GM23338 (cell line): ENCODE results near the gene EIF4G3. TPM values are rescaled to one million over a fixed set of nuclear protein-coding genes. Genes with fewer than 3 reads are reported as not detected.

ENCODE experiments used
- ATAC-seq: fragments of 200-7000 bp; cut with Tn5 transposase; 3 replicates; pipeline ENCODE4 v1.9.1; 2020
- DNase-seq: peaks from one replicate; pipeline ENCODE4 v3.0.0-alpha.2; 2015; ENCODE audit warnings: low spot score
- H2AFZ ChIP-seq: fragments of 200-600 bp; sonication (generic); 2 replicates; pipeline ENCODE4 v1.8.0; 2016; ENCODE audit warnings: antibody characterized with exemption, mild to moderate bottlenecking, moderate library complexity
- H3F3A ChIP-seq: fragments of 200-600 bp; sonication (generic); replicated peaks from 2 replicates; pipeline ENCODE4 v1.8.0; 2017; ENCODE audit warnings: antibody characterized with exemption, mixed run types, low read depth
- H3K27ac ChIP-seq: fragments of 200-600 bp; sonication (generic); 2 replicates; pipeline ENCODE4 v1.6.1; 2016; ENCODE audit warnings: low read depth
- H3K27me3 ChIP-seq: fragments of 200-600 bp; sonication (generic); 2 replicates; pipeline ENCODE4 v1.8.0; 2016; ENCODE audit warnings: mild to moderate bottlenecking, mixed run types, moderate library complexity; ENCODE audit not compliant: insufficient read depth
- H3K36me3 ChIP-seq: fragments of 200-600 bp; sonication (generic); 2 replicates; pipeline ENCODE4 v1.8.0; 2016; ENCODE audit warnings: mild to moderate bottlenecking; ENCODE audit not compliant: insufficient read depth
- H3K4me1 ChIP-seq: fragments of 200-600 bp; sonication (generic); 2 replicates; pipeline ENCODE4 v1.8.0; 2016; ENCODE audit warnings: mild to moderate bottlenecking, moderate library complexity; ENCODE audit not compliant: insufficient read depth
- H3K4me2 ChIP-seq: fragments of 200-600 bp; sonication (generic); 2 replicates; pipeline ENCODE4 v1.7.1; 2017; ENCODE audit warnings: mixed run types
- H3K4me3 ChIP-seq: fragments of 200-600 bp; sonication (generic); 2 replicates; pipeline ENCODE4 v1.6.1; 2016; ENCODE audit warnings: mixed run types
- H3K79me2 ChIP-seq: fragments of 200-600 bp; sonication (generic); replicated peaks from 2 replicates; pipeline ENCODE4 v1.8.0; 2017; ENCODE audit warnings: mild to moderate bottlenecking; ENCODE audit not compliant: insufficient read depth
- H3K9me2 ChIP-seq: fragments of 200-600 bp; sonication (generic); 2 replicates; pipeline ENCODE4 v1.8.0; 2017; ENCODE audit not compliant: insufficient read depth
- H4K20me1 ChIP-seq: fragments of 200-600 bp; sonication (generic); replicated peaks from 2 replicates; pipeline ENCODE4 v1.8.0; 2017; ENCODE audit warnings: mild to moderate bottlenecking; ENCODE audit not compliant: insufficient read depth
- H3K27ac Mint-ChIP-seq: 2 replicates; pipeline ENCODE4 v1.8.0; 2020; ENCODE audit warnings: inconsistent platforms, mild to moderate bottlenecking, moderate library complexity, mixed read lengths
- H3K27me3 Mint-ChIP-seq: 3 replicates; pipeline ENCODE4 v1.8.0; 2022; ENCODE audit warnings: low read depth, mild to moderate bottlenecking, moderate library complexity, mixed read lengths, inconsistent platforms; ENCODE audit not compliant: insufficient read depth, poor library complexity
- H3K36me3 Mint-ChIP-seq: 3 replicates; pipeline ENCODE4 v1.8.0; 2021; ENCODE audit warnings: low read depth, mild to moderate bottlenecking, inconsistent platforms, moderate library complexity, mixed read lengths
- H3K4me1 Mint-ChIP-seq: 3 replicates; pipeline ENCODE4 v1.8.0; 2020; ENCODE audit warnings: mild to moderate bottlenecking, inconsistent platforms, mixed read lengths
- H3K4me3 Mint-ChIP-seq: 3 replicates; pipeline ENCODE4 v1.8.0; 2021; ENCODE audit warnings: moderate library complexity, mild to moderate bottlenecking, inconsistent platforms, mixed read lengths
- H3K9me3 Mint-ChIP-seq: 3 replicates; pipeline ENCODE4 v1.8.0; 2020; ENCODE audit warnings: moderate library complexity, mild to moderate bottlenecking, inconsistent platforms, mixed read lengths
- CREB1 ChIP-seq: fragments of 250-450 bp; sonication (Bioruptor Pico); IDR thresholded peaks from 2 replicates; pipeline ENCODE4 v1.5.0; 2020; ENCODE audit warnings: low read depth, mild to moderate bottlenecking, moderate library complexity
- CTCF ChIP-seq, 2 experiments: fragments of 200-600 bp in 1 of 2; sonication (generic) in 1 of 2; conservative IDR thresholded peaks; 2 replicates each; pipeline versions ENCODE4 v1.5.1 to v1.6.1; 2016 to 2017; ENCODE audit warnings: antibody characterized with exemption in 2 of 2, low read depth in 2 of 2, mild to moderate bottlenecking in 2 of 2, moderate library complexity in 1 of 2
- EZH2 ChIP-seq: fragments of 200-600 bp; sonication (generic); IDR thresholded peaks from one replicate; pipeline ENCODE4 v1.8.0; 2017; ENCODE audit warnings: antibody characterized with exemption, mild to moderate bottlenecking, low read depth; ENCODE audit not compliant: unreplicated experiment
- EZH2phosphoT487 ChIP-seq: fragments of 200-600 bp; sonication (generic); IDR thresholded peaks from one replicate; pipeline ENCODE4 v1.8.1; 2018; ENCODE audit warnings: antibody characterized with exemption; ENCODE audit not compliant: unreplicated experiment
- JUNB ChIP-seq: IDR thresholded peaks from one replicate; pipeline ENCODE4 v1.6.1; 2016; ENCODE audit warnings: antibody characterized with exemption; ENCODE audit not compliant: unreplicated experiment
- POLR2AphosphoS5 ChIP-seq: IDR thresholded peaks from 2 replicates; pipeline ENCODE4 v1.6.1; 2016; ENCODE audit warnings: antibody characterized with exemption, low read depth
- REST ChIP-seq: IDR thresholded peaks from one replicate; pipeline ENCODE4 v1.6.1; 2018; ENCODE audit warnings: antibody characterized with exemption; ENCODE audit not compliant: unreplicated experiment
- ZNF114 ChIP-seq: fragments of 250-450 bp; sonication (Bioruptor Pico); IDR thresholded peaks from 2 replicates; pipeline ENCODE4 v1.5.0; 2020; ENCODE audit warnings: mild to moderate bottlenecking, moderate library complexity
- ZNF331 ChIP-seq: fragments of 250-450 bp; sonication (Bioruptor Pico); IDR thresholded peaks from 2 replicates; pipeline ENCODE4 v1.5.0; 2020; ENCODE audit warnings: low read depth, mild to moderate bottlenecking, moderate library complexity
- polyA plus RNA-seq: library from polyadenylated mRNA; unstranded; fragments of >200 nt; fragmentation: Nextera tagmentation; extraction: Ambion mirVana; gene quantifications from 2 replicates; pipeline ENCODE4 v1.2.1, GENCODE V29; 2016
- total RNA-seq: library from RNA; depleted of rRNA; stranded (reverse); fragments of >200 nt; shearing (Covaris generic); gene quantifications from 2 replicates; pipeline ENCODE4 v1.2.3, GENCODE V29; 2014
- TF ChIP-seq, protein P1 (sequence below): fragments of 250-450 bp; sonication (Bioruptor Pico); IDR thresholded peaks from 2 replicates; pipeline ENCODE4 v1.5.0; 2020; ENCODE audit warnings: mild to moderate bottlenecking, moderate library complexity

EIF4G3 gene
- total and polyA plus RNA-seq, 2 experiments from 2014 or later, result 37.9 to 68.1 TPM

DNA sequence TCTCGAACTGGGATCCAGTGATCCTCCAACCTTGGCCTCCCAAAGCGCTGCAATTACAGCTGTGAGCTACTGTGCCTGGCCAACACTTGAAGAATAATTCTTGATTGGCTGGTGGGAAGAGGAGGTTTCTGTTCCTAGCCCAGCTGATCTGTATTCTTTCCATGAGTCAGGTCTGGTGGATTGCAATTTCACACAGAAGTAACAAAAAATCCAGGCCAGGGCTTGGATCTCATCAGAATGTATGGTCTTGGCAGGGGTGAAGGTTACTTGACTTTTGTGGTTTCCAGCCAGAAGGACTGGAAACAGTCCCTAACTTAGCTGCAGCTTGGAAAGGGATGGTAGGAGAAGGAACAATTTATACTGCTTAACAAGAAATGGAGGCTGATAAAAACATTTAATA, 384.5 kb downstream of the EIF4G3 start (continued):
- TF ChIP-seq, protein P1, sequence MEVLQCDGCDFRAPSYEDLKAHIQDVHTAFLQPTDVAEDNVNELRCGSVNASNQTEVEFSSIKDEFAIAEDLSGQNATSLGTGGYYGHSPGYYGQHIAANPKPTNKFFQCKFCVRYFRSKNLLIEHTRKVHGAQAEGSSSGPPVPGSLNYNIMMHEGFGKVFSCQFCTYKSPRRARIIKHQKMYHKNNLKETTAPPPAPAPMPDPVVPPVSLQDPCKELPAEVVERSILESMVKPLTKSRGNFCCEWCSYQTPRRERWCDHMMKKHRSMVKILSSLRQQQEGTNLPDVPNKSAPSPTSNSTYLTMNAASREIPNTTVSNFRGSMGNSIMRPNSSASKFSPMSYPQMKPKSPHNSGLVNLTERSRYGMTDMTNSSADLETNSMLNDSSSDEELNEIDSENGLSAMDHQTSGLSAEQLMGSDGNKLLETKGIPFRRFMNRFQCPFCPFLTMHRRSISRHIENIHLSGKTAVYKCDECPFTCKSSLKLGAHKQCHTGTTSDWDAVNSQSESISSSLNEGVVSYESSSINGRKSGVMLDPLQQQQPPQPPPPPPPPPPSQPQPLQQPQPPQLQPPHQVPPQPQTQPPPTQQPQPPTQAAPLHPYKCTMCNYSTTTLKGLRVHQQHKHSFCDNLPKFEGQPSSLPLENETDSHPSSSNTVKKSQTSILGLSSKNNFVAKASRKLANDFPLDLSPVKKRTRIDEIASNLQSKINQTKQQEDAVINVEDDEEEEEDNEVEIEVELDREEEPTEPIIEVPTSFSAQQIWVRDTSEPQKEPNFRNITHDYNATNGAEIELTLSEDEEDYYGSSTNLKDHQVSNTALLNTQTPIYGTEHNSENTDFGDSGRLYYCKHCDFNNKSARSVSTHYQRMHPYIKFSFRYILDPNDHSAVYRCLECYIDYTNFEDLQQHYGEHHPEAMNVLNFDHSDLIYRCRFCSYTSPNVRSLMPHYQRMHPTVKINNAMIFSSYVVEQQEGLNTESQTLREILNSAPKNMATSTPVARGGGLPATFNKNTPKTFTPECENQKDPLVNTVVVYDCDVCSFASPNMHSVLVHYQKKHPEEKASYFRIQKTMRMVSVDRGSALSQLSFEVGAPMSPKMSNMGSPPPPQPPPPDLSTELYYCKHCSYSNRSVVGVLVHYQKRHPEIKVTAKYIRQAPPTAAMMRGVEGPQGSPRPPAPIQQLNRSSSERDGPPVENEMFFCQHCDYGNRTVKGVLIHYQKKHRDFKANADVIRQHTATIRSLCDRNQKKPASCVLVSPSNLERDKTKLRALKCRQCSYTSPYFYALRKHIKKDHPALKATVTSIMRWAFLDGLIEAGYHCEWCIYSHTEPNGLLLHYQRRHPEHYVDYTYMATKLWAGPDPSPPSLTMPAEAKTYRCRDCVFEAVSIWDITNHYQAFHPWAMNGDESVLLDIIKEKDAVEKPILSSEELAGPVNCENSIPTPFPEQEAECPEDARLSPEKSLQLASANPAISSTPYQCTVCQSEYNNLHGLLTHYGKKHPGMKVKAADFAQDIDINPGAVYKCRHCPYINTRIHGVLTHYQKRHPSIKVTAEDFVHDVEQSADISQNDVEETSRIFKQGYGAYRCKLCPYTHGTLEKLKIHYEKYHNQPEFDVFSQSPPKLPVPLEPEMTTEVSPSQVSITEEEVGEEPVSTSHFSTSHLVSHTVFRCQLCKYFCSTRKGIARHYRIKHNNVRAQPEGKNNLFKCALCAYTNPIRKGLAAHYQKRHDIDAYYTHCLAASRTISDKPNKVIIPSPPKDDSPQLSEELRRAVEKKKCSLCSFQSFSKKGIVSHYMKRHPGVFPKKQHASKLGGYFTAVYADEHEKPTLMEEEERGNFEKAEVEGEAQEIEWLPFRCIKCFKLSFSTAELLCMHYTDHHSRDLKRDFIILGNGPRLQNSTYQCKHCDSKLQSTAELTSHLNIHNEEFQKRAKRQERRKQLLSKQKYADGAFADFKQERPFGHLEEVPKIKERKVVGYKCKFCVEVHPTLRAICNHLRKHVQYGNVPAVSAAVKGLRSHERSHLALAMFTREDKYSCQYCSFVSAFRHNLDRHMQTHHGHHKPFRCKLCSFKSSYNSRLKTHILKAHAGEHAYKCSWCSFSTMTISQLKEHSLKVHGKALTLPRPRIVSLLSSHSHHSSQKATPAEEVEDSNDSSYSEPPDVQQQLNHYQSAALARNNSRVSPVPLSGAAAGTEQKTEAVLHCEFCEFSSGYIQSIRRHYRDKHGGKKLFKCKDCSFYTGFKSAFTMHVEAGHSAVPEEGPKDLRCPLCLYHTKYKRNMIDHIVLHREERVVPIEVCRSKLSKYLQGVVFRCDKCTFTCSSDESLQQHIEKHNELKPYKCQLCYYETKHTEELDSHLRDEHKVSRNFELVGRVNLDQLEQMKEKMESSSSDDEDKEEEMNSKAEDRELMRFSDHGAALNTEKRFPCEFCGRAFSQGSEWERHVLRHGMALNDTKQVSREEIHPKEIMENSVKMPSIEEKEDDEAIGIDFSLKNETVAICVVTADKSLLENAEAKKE, result no peak
- TF ChIP-seq ZNF114 (CRISPR knock-in tag), result no peak
- no peak for TF ChIP-seq JUNB

DNA sequence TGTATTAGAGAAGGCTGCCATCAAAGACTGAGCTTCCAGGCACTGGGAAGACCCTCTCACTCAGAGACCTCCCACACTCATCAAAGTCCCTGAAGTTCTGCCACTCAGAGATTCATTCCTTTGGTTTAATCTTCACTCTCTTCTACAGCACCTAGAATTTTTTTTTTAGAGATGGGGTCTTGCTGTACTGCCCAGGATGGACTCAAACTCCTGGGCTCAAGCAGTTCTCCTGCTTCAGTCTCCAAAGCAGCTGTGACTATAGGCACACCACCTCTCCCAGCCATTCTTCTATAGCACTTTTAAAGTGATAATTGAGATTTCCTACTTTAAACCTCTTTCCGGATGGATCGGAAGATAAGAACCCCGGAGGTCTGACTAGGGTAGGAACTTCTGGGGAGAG, 385.9 kb downstream of the EIF4G3 start:
- Histone ChIP-seq H3F3A (peaks cover 16% of the 10 kb centered on the region), H3K36me3 (no peaks in the 10 kb centered on the region), H3K9me2 (no peaks in the 10 kb centered on the region), H3K27ac (no peak overlapping the region), H3K79me2 (peaks cover 5% of the 10 kb centered on the region), H3K27me3 (no peaks in the 10 kb centered on the region), H2AFZ (no peak overlapping the region), H3K4me2 (no peak overlapping the region), H3K4me3 (no peak overlapping the region), H4K20me1 (peaks cover under 1% of the 10 kb centered on the region; the same call in 1 of the 2 replicates), H3K4me1 (peaks cover 8% of the 10 kb centered on the region)
- Mint-ChIP-seq H3K36me3 (no peaks in the 10 kb centered on the region; the same call in 2 of the 3 replicates), H3K4me1 (peaks cover 6% of the 10 kb centered on the region), H3K27me3 (peaks cover 13% of the 10 kb centered on the region), H3K27ac (no peak overlapping the region), H3K9me3 (no peaks in the 10 kb centered on the region), H3K4me3 (no peak overlapping the region)
- no peak for DNase-seq
- no peak for ATAC-seq
- no peak for TF ChIP-seq EZH2phosphoT487
- no peak for TF ChIP-seq CREB1 (CRISPR knock-in tag)
- no peak for TF ChIP-seq POLR2AphosphoS5
- no peak for TF ChIP-seq JUNB
- no peak for TF ChIP-seq REST
- no peak for TF ChIP-seq CTCF (conservative IDR thresholded peaks at IDR 0.05; ENCODE audit: low read depth in 2 of 2)
- no peak for TF ChIP-seq EZH2
- TF ChIP-seq ZNF331 (CRISPR knock-in tag), result no peak
- no peak for TF ChIP-seq ZNF114 (CRISPR knock-in tag)
